ENCODE results near the gene ZFHX2.

Gene ZFHX2

GRCh38 chr14:23513818-23514643, 37.5 kb downstream of the ZFHX2 start:
- DNase-seq: no peak

DNA sequence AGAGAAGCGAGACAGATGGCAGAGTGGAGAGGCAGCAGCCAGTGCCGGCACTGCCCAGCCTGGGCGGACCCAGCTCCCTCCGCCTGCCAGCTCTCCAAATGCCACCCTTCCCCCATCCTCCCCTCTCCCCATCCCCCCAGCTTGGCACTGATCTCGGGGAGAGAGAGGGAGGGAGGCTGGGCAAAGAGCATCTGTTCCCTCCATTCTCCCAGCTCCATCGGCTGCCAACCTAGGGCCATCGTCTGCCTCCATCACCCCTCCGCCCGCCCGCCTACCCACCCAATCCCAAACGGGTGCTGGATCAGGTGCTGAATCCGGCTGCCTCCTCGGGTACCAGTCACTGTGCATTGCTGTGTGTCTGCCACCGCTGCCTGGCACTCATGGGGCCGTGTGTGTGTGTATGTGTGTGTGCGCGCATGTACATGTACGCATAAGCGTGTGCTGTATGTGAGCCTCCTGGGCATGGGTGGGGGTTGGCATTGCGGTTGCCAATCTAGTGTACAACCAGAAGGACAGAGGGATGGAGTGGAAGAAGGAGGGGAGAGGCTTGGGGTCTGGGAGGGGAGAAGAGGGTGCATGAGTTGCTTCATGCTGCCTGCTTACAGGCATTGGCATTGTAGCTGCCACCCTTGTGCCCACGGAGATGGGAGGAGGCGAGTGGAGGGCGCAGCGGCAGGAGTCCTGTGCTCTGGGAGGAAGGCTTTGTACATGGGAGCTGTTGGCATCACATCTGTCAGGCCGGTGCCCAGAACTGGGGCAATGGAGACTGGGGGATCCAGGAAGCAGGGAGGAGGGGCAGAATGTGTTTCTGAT, 38.4 kb downstream of the ZFHX2 start:
- DNase-seq: no peak

DNA sequence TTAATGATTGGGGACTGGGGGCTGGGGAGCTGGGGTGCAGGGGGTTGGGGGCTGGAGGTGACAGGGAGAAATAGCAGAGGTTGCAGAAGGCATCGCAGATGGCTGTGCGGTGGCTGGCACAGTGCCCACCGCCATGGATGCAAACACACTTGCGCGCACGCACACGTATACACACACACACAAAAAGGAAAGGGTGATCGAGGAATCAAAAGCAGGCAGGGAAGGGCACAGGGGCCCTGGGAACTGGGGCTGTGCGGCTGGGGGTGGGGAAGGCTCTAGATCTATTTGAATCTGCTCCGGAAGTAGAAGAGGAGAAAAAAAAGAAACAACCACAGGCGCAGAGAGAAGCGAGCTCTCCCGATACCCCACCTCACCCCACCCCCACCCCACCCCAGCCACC, 39.4 kb downstream of the ZFHX2 start:
- no peak for DNase-seq

GRCh38 chr14:23494223-23494622, 57.3 kb downstream of the ZFHX2 start:
- no peak for DNase-seq

DNA sequence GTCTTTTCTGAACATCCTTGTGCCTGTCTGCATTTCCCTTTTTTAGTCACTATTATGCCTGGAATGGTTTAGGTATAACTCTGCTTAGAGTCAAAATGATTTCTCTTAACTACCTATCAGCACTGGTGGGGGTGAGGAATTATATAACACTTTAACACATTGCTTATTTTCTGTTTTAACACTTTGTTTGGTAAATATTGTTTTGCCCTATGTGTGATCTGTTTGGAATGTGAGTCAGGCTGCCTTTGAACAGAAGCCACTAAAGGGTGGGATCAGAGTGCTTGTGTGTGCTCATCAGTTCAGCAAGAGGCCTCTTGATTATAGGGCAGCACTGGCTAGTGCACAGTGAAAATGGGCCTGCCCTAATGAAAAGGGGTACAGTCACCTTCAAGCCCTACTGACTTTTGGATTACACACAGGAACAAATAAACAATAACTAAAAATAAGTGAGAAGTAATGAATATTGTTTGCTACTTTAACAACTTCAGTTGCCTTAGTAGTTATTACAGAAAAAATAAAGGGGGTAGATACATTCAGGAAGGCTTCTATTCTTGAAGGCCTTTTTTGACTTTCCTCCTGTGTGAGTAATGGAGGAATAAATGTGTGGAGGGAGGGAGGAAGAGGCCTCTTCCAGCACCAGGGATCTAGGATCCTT, 58.8 kb downstream of the ZFHX2 start:
- no peak for DNase-seq

DNA sequence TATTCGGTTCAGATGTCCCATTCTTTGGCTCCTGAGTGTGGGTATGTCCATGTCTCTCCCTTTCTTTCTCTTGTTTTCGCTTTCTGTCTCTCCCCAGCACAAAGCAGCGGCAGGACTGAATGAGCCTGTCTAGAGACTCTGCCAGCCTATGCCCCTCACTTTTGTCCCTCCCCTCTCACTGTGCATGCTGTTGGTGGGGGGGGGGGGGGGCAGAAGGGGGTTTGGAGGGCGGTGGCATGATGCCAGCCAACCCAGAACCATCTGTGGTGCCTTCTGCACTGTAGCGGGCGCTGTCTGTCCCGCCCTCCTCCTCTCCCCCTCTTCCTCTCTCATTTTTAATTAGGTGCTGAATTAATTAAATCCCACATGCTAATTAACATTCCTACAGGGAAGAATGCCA, 64.3 kb downstream of the ZFHX2 start:
- no peak for DNase-seq

DNA sequence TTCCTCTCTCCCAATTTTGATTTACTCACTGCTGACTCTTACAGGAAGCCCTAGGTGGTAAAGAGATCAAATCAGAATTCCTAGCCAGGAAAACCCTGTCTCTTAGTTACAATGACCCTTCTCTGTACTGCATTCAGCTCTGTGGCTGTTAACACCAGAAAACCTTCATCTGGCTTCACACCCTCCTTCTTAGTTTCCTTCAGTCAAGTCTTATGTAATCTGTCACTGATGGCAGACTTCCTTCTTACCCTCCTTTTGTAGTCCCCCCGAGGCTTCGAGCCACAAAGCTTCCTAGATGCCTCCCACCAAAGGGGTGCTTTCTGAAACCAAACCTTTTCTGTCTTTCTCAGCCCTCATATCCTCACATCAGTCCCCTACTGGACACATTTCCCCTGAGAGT, 65.5 kb downstream of the ZFHX2 start:
- DNase-seq: no peak

DNA sequence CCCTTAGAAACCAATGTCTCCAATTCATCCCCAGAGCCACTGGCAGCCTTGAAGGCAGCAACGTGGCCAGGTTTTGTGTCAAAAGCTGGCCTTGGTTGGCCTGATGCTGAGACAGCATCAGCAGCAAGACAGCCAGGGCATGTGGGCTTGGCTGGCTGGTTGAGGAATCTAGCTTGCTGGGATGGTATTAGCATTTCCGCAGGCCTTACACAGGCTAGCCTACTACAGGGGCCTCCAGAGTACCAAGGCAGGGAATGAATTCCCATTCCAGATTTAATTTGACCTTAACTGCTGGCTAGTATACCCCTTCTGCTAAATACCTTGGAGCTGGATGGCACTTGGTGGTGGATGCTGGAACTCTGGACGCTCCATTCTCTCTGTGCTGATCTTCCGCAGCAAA, 66.2 kb downstream of the ZFHX2 start:
- DNase-seq: no peak

GRCh38 chr14:23483236-23483854, 68.2 kb downstream of the ZFHX2 start:
- DNase-seq: no peak

DNA sequence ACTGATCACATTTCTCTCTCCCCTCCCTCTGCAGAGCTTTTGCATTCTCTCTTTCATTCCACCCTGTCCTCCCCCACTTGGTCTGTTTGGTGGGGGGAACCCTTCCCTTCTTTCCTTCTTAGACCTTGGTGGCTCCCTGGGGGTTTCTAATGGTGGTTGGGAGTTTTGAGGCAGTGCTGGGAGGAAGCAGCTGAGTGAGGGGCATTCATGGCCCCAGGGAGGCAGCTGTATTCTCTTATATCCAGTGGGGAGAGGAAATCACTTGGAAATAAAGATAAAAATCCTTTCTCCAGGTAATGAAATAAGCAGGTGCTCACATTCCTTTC, 68.8 kb downstream of the ZFHX2 start:
- no peak for DNase-seq

GRCh38 chr14:23481979-23482822, 69.4 kb downstream of the ZFHX2 start:
- DNase-seq: no peak

DNA sequence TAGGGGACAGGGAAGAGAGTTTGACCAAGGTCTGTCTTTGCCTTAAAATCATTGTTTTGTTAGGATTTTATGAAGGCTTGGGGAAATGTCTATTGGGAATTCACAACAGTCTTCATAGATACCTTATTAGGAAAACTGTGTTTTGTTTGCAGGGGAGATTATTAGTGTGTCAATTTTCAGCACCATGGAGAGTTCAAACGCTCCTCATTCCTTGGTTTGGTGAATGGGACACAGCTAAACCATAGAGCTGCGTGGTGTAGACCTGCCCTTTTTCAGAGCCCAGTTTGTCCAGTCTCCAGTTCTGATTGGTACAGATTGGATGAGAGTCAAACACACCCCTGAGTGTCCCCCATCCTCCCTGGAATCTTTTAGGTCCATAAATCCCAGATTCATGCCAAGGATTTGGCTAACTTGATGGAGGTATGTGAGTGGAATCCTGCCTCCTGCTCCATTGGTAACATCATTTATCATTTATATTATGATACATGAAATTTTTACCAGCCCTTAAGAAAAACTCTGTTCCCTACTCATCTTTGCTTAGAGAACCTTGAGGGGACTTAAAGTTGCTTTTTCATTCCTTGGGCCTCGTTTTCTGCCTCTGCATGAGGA, 70.1 kb downstream of the ZFHX2 start:
- no peak for DNase-seq

- no peak for DNase-seq
These were observed 73.3 kb downstream of the ZFHX2 start for GRCh38 chr14:23478109-23478759.

DNA sequence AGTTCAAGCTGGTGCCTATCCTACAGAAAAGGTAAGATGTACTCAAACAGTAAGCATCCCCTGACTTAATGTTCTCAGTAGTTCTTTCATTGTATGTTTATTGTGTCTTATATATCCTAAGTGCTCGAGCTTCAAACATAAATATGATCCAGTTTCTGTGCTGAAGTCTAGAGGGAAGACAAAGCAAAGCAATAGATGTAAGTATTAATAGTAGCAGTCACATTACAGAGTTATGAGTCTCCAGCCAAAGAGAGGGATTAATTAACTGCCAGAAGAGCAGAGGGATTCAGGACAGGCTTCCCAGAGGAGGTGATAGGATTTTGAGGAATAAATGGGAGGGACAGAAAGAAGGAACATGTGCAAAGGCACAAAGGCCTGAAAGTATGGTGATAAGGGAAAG, 80.6 kb downstream of the ZFHX2 start:
- DNase-seq: no peak
